Chondrocyte (in vitro differentiated cells): ENCODE data around the gene VAPA. TPM values are rescaled to one million over a fixed set of nuclear protein-coding genes. Genes with fewer than 3 reads are reported as not detected.

Source experiments
- DNase-seq: peaks from one replicate; pipeline ENCODE4 v3.0.0; 2021; ENCODE audit warnings: mixed read lengths, low spot score
- H3K27ac Mint-ChIP-seq: one replicate; pipeline ENCODE4 v1.8.0; 2021; ENCODE audit warnings: mild to moderate bottlenecking, moderate library complexity, mixed read lengths; ENCODE audit not compliant: unreplicated experiment
- H3K27me3 Mint-ChIP-seq: 2 replicates; pipeline ENCODE4 v1.8.0; 2021; ENCODE audit warnings: low read depth, mixed read lengths
- H3K36me3 Mint-ChIP-seq: 2 replicates; pipeline ENCODE4 v1.8.0; 2021; ENCODE audit warnings: low read depth, mixed read lengths
- H3K4me1 Mint-ChIP-seq: 2 replicates; pipeline ENCODE4 v1.8.0; 2021; ENCODE audit warnings: low read depth, mild to moderate bottlenecking, mixed read lengths
- H3K4me3 Mint-ChIP-seq: one replicate; pipeline ENCODE4 v1.8.0; 2021; ENCODE audit warnings: mild to moderate bottlenecking, moderate library complexity, mixed read lengths; ENCODE audit not compliant: unreplicated experiment
- H3K9me3 Mint-ChIP-seq: 2 replicates; pipeline ENCODE4 v1.8.0; 2021; ENCODE audit warnings: low read depth, mixed read lengths
- total RNA-seq: library from RNA; stranded (reverse); gene quantifications from 3 replicates; pipeline ENCODE4 v1.2.1, GENCODE V29; 2021
- TF ChIP-seq, protein P1 (sequence below): fragments of 200-600 bp; sonication (generic); IDR thresholded peaks from 2 replicates; pipeline ENCODE4 v1.5.0; 2021; ENCODE audit warnings: antibody characterized with exemption, mild to moderate bottlenecking, moderate library complexity

VAPA gene
- total RNA-seq, 1 donor from 2014 or later: 143 TPM

DNA sequence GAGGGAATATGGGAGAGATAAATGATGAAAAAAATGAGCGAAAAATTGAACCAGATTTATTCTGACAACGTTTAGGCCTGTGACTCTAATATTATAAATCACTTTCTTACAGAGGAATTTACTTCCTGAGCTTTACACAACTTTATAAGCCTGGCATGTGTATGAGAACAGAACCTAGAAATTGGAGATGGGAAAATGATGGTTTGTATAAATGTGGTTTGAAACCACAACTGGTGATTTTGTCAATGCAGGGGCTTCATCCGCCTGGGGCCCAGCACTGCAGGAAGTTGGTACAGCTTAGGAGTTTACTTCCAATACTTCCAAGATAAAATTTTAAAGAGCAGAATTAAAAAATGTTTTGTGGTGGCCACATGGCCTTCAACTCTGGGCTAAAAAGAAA, 82.3 kb downstream of the VAPA start:
- H3K36me3 Mint-ChIP-seq: peaks cover 5% of the 10 kb centered on the region
- H3K4me3 Mint-ChIP-seq: no peak overlapping the region
- H3K27ac Mint-ChIP-seq: no peak overlapping the region
- no peak for DNase-seq
- H3K4me1 Mint-ChIP-seq: peaks cover 14% of the 10 kb centered on the region
- peaks cover 32% of the 10 kb centered on the region for H3K9me3 Mint-ChIP-seq
- TF ChIP-seq, protein P1, sequence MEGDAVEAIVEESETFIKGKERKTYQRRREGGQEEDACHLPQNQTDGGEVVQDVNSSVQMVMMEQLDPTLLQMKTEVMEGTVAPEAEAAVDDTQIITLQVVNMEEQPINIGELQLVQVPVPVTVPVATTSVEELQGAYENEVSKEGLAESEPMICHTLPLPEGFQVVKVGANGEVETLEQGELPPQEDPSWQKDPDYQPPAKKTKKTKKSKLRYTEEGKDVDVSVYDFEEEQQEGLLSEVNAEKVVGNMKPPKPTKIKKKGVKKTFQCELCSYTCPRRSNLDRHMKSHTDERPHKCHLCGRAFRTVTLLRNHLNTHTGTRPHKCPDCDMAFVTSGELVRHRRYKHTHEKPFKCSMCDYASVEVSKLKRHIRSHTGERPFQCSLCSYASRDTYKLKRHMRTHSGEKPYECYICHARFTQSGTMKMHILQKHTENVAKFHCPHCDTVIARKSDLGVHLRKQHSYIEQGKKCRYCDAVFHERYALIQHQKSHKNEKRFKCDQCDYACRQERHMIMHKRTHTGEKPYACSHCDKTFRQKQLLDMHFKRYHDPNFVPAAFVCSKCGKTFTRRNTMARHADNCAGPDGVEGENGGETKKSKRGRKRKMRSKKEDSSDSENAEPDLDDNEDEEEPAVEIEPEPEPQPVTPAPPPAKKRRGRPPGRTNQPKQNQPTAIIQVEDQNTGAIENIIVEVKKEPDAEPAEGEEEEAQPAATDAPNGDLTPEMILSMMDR: no peak
- peaks cover 7% of the 10 kb centered on the region for H3K27me3 Mint-ChIP-seq

DNA sequence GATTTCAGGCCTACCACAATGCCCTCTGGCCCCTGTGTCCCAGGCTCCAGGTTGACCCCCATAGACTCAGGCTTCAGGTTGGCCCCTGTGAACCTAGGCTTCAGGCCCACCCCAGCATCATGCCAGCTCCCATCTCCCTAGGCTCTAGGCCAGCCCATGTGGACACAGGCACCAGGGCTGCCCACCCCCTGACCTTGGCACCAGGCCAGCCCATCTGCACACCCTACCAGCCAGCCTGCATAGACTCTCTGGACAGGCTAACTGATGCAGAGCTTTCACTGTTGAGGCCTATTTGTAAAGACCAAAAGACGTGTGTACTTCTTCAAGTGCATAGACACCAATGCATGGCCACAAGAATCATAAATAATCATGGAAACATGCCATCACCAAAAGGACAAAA, 83.9 kb downstream of the VAPA start:
- peaks cover 5% of the 10 kb centered on the region for H3K36me3 Mint-ChIP-seq
- TF ChIP-seq, protein P1: no peak
- no peak for DNase-seq
- peaks cover 14% of the 10 kb centered on the region for H3K4me1 Mint-ChIP-seq
- no peaks in the 10 kb centered on the region for H3K27me3 Mint-ChIP-seq
- peaks cover 32% of the 10 kb centered on the region for H3K9me3 Mint-ChIP-seq
- H3K4me3 Mint-ChIP-seq: no peak overlapping the region
- H3K27ac Mint-ChIP-seq: no peak overlapping the region

DNA sequence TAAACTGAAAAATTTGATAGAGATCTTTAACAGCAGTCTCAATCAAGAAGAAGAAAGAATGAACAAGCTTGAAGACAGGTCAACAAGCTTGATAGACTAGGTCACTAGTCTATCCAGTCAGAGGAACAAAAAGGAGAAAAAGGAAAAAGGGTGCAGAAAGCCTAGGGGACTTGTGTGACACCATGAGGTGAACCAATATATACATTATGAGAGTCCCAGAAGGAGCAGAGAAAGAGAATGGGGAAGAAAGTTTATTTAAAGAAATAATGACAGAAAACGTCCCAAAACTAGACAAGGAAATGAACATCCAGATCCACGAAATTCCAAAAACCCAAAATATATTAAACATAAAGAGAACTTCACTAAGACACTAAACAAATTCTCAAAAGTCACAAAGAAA, 84.5 kb downstream of the VAPA start:
- no peak overlapping the region for H3K4me3 Mint-ChIP-seq
- H3K27me3 Mint-ChIP-seq: no peaks in the 10 kb centered on the region
- H3K27ac Mint-ChIP-seq: no peak overlapping the region
- TF ChIP-seq, protein P1: no peak
- no peak for DNase-seq
- H3K9me3 Mint-ChIP-seq: peaks cover 32% of the 10 kb centered on the region
- H3K36me3 Mint-ChIP-seq: peaks cover 5% of the 10 kb centered on the region
- H3K4me1 Mint-ChIP-seq: peaks cover 14% of the 10 kb centered on the region

DNA sequence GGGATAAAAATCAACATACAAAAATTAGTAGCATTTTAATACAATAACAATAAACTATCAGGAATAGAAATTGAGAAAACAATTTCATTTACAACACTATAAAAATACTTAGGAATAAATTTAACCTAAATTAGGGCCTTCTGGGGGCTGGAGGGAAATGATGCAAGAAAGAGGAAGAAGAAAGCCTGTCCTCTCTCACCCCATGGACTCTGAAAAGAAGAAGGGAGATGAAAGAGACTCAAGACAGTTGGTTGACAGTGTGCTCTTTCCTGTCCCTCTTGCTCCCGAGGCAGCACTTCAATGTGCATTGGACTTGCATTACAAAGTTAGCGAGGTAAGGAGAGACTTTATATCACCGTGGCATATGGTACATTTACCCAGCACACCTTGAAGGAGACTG, 88.5 kb downstream of the VAPA start:
- DNase-seq: no peak
- Mint-ChIP-seq H3K36me3 (peaks cover 5% of the 10 kb centered on the region), H3K9me3 (peaks cover 29% of the 10 kb centered on the region), H3K4me1 (peaks cover 8% of the 10 kb centered on the region), H3K4me3 (no peak overlapping the region), H3K27ac (no peak overlapping the region), H3K27me3 (no peaks in the 10 kb centered on the region)
- TF ChIP-seq, protein P1: no peak

DNA sequence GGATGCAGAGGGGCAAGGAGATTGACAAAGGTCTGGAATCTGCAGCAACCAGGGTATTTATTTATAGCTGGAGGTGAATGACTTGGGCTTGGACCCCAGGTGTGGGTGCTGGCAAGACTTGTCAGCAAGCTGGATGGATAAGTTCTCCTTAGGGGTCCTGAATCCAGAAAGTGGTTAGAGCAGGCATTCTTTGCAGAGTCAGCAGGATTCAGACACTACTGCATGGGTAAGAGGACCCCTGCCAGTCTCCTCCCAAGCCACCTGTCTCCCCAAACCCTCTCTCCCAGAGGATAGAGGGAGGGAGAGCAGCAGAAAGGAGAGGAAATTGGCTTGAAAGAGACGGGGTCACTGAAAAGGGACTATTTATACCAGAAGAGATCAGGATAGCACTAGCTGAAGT, 89.5 kb downstream of the VAPA start:
- H3K9me3 Mint-ChIP-seq: peaks cover 22% of the 10 kb centered on the region
- peaks cover 8% of the 10 kb centered on the region for H3K4me1 Mint-ChIP-seq
- no peak for DNase-seq
- H3K4me3 Mint-ChIP-seq: no peak overlapping the region
- H3K36me3 Mint-ChIP-seq: peaks cover 3% of the 10 kb centered on the region
- TF ChIP-seq, protein P1: no peak
- no peak overlapping the region for H3K27ac Mint-ChIP-seq
- H3K27me3 Mint-ChIP-seq: no peaks in the 10 kb centered on the region
